ENCODE data around the gene NUMB. TPM values are rescaled to one million over a fixed set of nuclear protein-coding genes. Genes with fewer than 3 reads are reported as not detected.

Gene NUMB
- total and polyA plus RNA-seq, 4 donors: 21.2 to 45.8 (median 26.1) TPM

DNA sequence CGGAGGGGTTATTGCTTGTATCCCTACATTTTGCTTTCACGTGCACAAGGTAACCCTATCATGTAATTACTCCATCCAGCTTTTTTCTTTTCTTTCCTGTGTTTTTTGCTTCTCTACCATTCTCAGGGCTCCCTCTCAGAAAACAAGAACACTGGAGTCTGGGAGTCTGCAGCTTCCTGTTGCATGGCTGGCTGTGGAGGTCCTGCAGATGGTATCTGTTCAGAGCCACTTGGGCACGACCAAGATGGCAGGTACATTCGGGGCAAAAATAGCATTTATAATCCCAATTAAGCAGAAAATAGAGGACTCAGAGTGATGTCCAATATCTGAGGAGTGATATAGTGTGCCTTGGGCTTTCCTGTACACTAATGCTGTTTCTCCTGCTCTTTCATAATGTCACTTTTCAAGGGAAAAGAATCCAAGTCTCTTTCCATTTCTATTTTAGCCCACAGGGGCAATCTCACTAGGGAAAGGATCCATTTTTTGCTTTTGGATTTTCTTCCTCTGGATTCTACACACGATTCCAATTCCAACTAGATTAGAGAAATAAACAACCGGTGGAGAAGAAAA is 3.2 kb upstream of the NUMB start:
- TF ChIP-seq NR2F2 (IDR thresholded peaks at IDR 0.05): no peak
- no peak for TF ChIP-seq HNF4G (IDR thresholded peaks at IDR 0.05)
- TF ChIP-seq TAF1 (conservative IDR thresholded peaks at IDR 0.05): no peak
- TF ChIP-seq, protein P1, sequence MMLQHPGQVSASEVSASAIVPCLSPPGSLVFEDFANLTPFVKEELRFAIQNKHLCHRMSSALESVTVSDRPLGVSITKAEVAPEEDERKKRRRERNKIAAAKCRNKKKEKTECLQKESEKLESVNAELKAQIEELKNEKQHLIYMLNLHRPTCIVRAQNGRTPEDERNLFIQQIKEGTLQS (IDR thresholded peaks at IDR 0.05): no peak
- peak overlapping the region; percentile 1 to 55 (median 51) for H3K4me3 ChIP-seq (ENCODE audit: low read depth in 1 of 3, low read length in 3 of 3)
- peak overlapping the region; percentile 80 to 90 for H3K27ac ChIP-seq (ENCODE audit: low read depth in 1 of 2, low read length in 2 of 2)
- peaks cover 2 to 70% (median 60%) of the 10 kb centered on the region in 4 donors for H3K4me1 ChIP-seq (ENCODE audit: control insufficient read depth in 4 of 4, insufficient read depth in 4 of 4, low read length in 3 of 4)
- H3K9ac ChIP-seq (ENCODE audit: low read depth in 1 of 2, low read length in 2 of 2): peak overlapping the region; percentile 20 to 71
- no peaks in the 10 kb centered on the region for H3K9me3 ChIP-seq (ENCODE audit: control insufficient read depth in 4 of 4, low read length in 3 of 4)
- 19% methylated on average over 6 of the region's 6 CpGs for WGBS
- H3K36me3 ChIP-seq (ENCODE audit: control insufficient read depth in 4 of 4, insufficient read depth in 3 of 4, low read depth in 1 of 4, low read length in 3 of 4): no peaks in the 10 kb centered on the region
- no peaks in the 10 kb centered on the region for H3K27me3 ChIP-seq (ENCODE audit: control insufficient read depth in 4 of 4, insufficient read depth in 4 of 4, low read length in 3 of 4)
- DNase-seq (ENCODE audit: low spot score): no peak

DNA sequence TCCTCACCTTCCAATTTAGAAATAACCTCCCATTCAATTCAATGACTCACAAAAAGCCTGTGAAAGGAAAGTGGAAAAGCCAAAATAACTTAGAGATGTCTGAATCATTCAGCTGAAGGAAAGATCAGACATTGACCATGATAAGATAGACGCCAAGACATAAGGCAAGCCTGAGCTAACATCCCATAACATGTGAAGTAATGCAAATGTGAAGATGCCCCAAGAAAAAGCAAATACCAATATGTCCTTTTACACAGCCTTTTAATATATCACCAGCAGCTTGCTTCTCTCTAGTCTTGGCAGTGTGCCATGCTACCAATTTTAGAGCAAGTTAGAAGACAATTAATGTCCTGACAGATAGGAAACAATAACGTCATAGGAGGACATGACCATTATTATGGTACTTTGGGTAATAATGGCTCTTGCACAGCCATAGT is 2.4 kb upstream of the NUMB start:
- no peaks in the 10 kb centered on the region for H3K9me3 ChIP-seq (ENCODE audit: control insufficient read depth in 4 of 4, low read length in 3 of 4)
- no peak overlapping the region for H3K9ac ChIP-seq (ENCODE audit: low read depth in 1 of 2, low read length in 2 of 2)
- H3K36me3 ChIP-seq (ENCODE audit: control insufficient read depth in 4 of 4, insufficient read depth in 3 of 4, low read depth in 1 of 4, low read length in 3 of 4): no peaks in the 10 kb centered on the region
- H3K4me1 ChIP-seq (ENCODE audit: control insufficient read depth in 4 of 4, insufficient read depth in 4 of 4, low read length in 3 of 4): peaks cover 4 to 68% (median 61%) of the 10 kb centered on the region in 4 donors
- no peaks in the 10 kb centered on the region for H3K27me3 ChIP-seq (ENCODE audit: control insufficient read depth in 4 of 4, insufficient read depth in 4 of 4, low read length in 3 of 4)
- H3K27ac ChIP-seq (ENCODE audit: low read depth in 1 of 2, low read length in 2 of 2): peak overlapping the region; percentile 21 to 55
- no peak overlapping the region for H3K4me3 ChIP-seq (ENCODE audit: low read depth in 1 of 3, low read length in 3 of 3)
- WGBS: 44% methylated on average over 2 of the region's 2 CpGs
- TF ChIP-seq, protein P2, sequence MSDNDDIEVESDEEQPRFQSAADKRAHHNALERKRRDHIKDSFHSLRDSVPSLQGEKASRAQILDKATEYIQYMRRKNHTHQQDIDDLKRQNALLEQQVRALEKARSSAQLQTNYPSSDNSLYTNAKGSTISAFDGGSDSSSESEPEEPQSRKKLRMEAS (IDR thresholded peaks at IDR 0.05): no peak
- TF ChIP-seq SP1 (IDR thresholded peaks at IDR 0.05) (no peak), TAF1 (conservative IDR thresholded peaks at IDR 0.05) (no peak), HNF4G (IDR thresholded peaks at IDR 0.05) (no peak), JUND (IDR thresholded peaks at IDR 0.05) (no peak), NR2F2 (IDR thresholded peaks at IDR 0.05) (no peak), FOXA1 (IDR thresholded peaks at IDR 0.05) (no peak), EGR1 (IDR thresholded peaks at IDR 0.05; ENCODE audit: low read depth in 2 of 2) (no peak)
- TF ChIP-seq, protein P3, sequence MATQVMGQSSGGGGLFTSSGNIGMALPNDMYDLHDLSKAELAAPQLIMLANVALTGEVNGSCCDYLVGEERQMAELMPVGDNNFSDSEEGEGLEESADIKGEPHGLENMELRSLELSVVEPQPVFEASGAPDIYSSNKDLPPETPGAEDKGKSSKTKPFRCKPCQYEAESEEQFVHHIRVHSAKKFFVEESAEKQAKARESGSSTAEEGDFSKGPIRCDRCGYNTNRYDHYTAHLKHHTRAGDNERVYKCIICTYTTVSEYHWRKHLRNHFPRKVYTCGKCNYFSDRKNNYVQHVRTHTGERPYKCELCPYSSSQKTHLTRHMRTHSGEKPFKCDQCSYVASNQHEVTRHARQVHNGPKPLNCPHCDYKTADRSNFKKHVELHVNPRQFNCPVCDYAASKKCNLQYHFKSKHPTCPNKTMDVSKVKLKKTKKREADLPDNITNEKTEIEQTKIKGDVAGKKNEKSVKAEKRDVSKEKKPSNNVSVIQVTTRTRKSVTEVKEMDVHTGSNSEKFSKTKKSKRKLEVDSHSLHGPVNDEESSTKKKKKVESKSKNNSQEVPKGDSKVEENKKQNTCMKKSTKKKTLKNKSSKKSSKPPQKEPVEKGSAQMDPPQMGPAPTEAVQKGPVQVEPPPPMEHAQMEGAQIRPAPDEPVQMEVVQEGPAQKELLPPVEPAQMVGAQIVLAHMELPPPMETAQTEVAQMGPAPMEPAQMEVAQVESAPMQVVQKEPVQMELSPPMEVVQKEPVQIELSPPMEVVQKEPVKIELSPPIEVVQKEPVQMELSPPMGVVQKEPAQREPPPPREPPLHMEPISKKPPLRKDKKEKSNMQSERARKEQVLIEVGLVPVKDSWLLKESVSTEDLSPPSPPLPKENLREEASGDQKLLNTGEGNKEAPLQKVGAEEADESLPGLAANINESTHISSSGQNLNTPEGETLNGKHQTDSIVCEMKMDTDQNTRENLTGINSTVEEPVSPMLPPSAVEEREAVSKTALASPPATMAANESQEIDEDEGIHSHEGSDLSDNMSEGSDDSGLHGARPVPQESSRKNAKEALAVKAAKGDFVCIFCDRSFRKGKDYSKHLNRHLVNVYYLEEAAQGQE (IDR thresholded peaks at IDR 0.05): no peak
- TF ChIP-seq, protein P1 (IDR thresholded peaks at IDR 0.05): no peak
- TF ChIP-seq, protein P4, sequence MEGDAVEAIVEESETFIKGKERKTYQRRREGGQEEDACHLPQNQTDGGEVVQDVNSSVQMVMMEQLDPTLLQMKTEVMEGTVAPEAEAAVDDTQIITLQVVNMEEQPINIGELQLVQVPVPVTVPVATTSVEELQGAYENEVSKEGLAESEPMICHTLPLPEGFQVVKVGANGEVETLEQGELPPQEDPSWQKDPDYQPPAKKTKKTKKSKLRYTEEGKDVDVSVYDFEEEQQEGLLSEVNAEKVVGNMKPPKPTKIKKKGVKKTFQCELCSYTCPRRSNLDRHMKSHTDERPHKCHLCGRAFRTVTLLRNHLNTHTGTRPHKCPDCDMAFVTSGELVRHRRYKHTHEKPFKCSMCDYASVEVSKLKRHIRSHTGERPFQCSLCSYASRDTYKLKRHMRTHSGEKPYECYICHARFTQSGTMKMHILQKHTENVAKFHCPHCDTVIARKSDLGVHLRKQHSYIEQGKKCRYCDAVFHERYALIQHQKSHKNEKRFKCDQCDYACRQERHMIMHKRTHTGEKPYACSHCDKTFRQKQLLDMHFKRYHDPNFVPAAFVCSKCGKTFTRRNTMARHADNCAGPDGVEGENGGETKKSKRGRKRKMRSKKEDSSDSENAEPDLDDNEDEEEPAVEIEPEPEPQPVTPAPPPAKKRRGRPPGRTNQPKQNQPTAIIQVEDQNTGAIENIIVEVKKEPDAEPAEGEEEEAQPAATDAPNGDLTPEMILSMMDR (IDR thresholded peaks at IDR 0.05; ENCODE audit: low read depth, low read length, missing input control): no peak
- no peak for DNase-seq (ENCODE audit: low spot score)
